GM23338 (cell line): ENCODE data around the gene PID1. TPM values are rescaled to one million over a fixed set of nuclear protein-coding genes. Genes with fewer than 3 reads are reported as not detected.

Experiments
- ATAC-seq: fragments of 200-7000 bp; cut with Tn5 transposase; 3 replicates; pipeline ENCODE4 v1.9.1; 2020
- DNase-seq: peaks from one replicate; pipeline ENCODE4 v3.0.0-alpha.2; 2015; ENCODE audit warnings: low spot score
- H2AFZ ChIP-seq: fragments of 200-600 bp; sonication (generic); 2 replicates; pipeline ENCODE4 v1.8.0; 2016; ENCODE audit warnings: antibody characterized with exemption, mild to moderate bottlenecking, moderate library complexity
- H3F3A ChIP-seq: fragments of 200-600 bp; sonication (generic); replicated peaks from 2 replicates; pipeline ENCODE4 v1.8.0; 2017; ENCODE audit warnings: antibody characterized with exemption, mixed run types, low read depth
- H3K27ac ChIP-seq: fragments of 200-600 bp; sonication (generic); 2 replicates; pipeline ENCODE4 v1.6.1; 2016; ENCODE audit warnings: low read depth
- H3K27me3 ChIP-seq: fragments of 200-600 bp; sonication (generic); 2 replicates; pipeline ENCODE4 v1.8.0; 2016; ENCODE audit warnings: mild to moderate bottlenecking, mixed run types, moderate library complexity; ENCODE audit not compliant: insufficient read depth
- H3K36me3 ChIP-seq: fragments of 200-600 bp; sonication (generic); 2 replicates; pipeline ENCODE4 v1.8.0; 2016; ENCODE audit warnings: mild to moderate bottlenecking; ENCODE audit not compliant: insufficient read depth
- H3K4me1 ChIP-seq: fragments of 200-600 bp; sonication (generic); 2 replicates; pipeline ENCODE4 v1.8.0; 2016; ENCODE audit warnings: mild to moderate bottlenecking, moderate library complexity; ENCODE audit not compliant: insufficient read depth
- H3K4me2 ChIP-seq: fragments of 200-600 bp; sonication (generic); 2 replicates; pipeline ENCODE4 v1.7.1; 2017; ENCODE audit warnings: mixed run types
- H3K4me3 ChIP-seq: fragments of 200-600 bp; sonication (generic); 2 replicates; pipeline ENCODE4 v1.6.1; 2016; ENCODE audit warnings: mixed run types
- H3K79me2 ChIP-seq: fragments of 200-600 bp; sonication (generic); replicated peaks from 2 replicates; pipeline ENCODE4 v1.8.0; 2017; ENCODE audit warnings: mild to moderate bottlenecking; ENCODE audit not compliant: insufficient read depth
- H3K9me2 ChIP-seq: fragments of 200-600 bp; sonication (generic); 2 replicates; pipeline ENCODE4 v1.8.0; 2017; ENCODE audit not compliant: insufficient read depth
- H4K20me1 ChIP-seq: fragments of 200-600 bp; sonication (generic); replicated peaks from 2 replicates; pipeline ENCODE4 v1.8.0; 2017; ENCODE audit warnings: mild to moderate bottlenecking; ENCODE audit not compliant: insufficient read depth
- H3K27ac Mint-ChIP-seq: 2 replicates; pipeline ENCODE4 v1.8.0; 2020; ENCODE audit warnings: inconsistent platforms, mild to moderate bottlenecking, moderate library complexity, mixed read lengths
- H3K27me3 Mint-ChIP-seq: 3 replicates; pipeline ENCODE4 v1.8.0; 2022; ENCODE audit warnings: low read depth, mild to moderate bottlenecking, moderate library complexity, mixed read lengths, inconsistent platforms; ENCODE audit not compliant: insufficient read depth, poor library complexity
- H3K36me3 Mint-ChIP-seq: 3 replicates; pipeline ENCODE4 v1.8.0; 2021; ENCODE audit warnings: low read depth, mild to moderate bottlenecking, inconsistent platforms, moderate library complexity, mixed read lengths
- H3K4me1 Mint-ChIP-seq: 3 replicates; pipeline ENCODE4 v1.8.0; 2020; ENCODE audit warnings: mild to moderate bottlenecking, inconsistent platforms, mixed read lengths
- H3K4me3 Mint-ChIP-seq: 3 replicates; pipeline ENCODE4 v1.8.0; 2021; ENCODE audit warnings: moderate library complexity, mild to moderate bottlenecking, inconsistent platforms, mixed read lengths
- H3K9me3 Mint-ChIP-seq: 3 replicates; pipeline ENCODE4 v1.8.0; 2020; ENCODE audit warnings: moderate library complexity, mild to moderate bottlenecking, inconsistent platforms, mixed read lengths
- CREB1 ChIP-seq: fragments of 250-450 bp; sonication (Bioruptor Pico); IDR thresholded peaks from 2 replicates; pipeline ENCODE4 v1.5.0; 2020; ENCODE audit warnings: low read depth, mild to moderate bottlenecking, moderate library complexity
- EZH2 ChIP-seq: fragments of 200-600 bp; sonication (generic); IDR thresholded peaks from one replicate; pipeline ENCODE4 v1.8.0; 2017; ENCODE audit warnings: antibody characterized with exemption, mild to moderate bottlenecking, low read depth; ENCODE audit not compliant: unreplicated experiment
- EZH2phosphoT487 ChIP-seq: fragments of 200-600 bp; sonication (generic); IDR thresholded peaks from one replicate; pipeline ENCODE4 v1.8.1; 2018; ENCODE audit warnings: antibody characterized with exemption; ENCODE audit not compliant: unreplicated experiment
- JUNB ChIP-seq: IDR thresholded peaks from one replicate; pipeline ENCODE4 v1.6.1; 2016; ENCODE audit warnings: antibody characterized with exemption; ENCODE audit not compliant: unreplicated experiment
- NANOG ChIP-seq: IDR thresholded peaks from 2 replicates; pipeline ENCODE4 v1.6.1; 2016; ENCODE audit warnings: antibody characterized with exemption, borderline replicate concordance
- POLR2AphosphoS5 ChIP-seq: IDR thresholded peaks from 2 replicates; pipeline ENCODE4 v1.6.1; 2016; ENCODE audit warnings: antibody characterized with exemption, low read depth
- STAT1 ChIP-seq: IDR thresholded peaks from one replicate; pipeline ENCODE4 v1.6.1; 2016; ENCODE audit warnings: antibody characterized with exemption; ENCODE audit not compliant: unreplicated experiment
- ZNF114 ChIP-seq: fragments of 250-450 bp; sonication (Bioruptor Pico); IDR thresholded peaks from 2 replicates; pipeline ENCODE4 v1.5.0; 2020; ENCODE audit warnings: mild to moderate bottlenecking, moderate library complexity
- ZNF331 ChIP-seq: fragments of 250-450 bp; sonication (Bioruptor Pico); IDR thresholded peaks from 2 replicates; pipeline ENCODE4 v1.5.0; 2020; ENCODE audit warnings: low read depth, mild to moderate bottlenecking, moderate library complexity
- polyA plus RNA-seq: library from polyadenylated mRNA; unstranded; fragments of >200 nt; fragmentation: Nextera tagmentation; extraction: Ambion mirVana; gene quantifications from 2 replicates; pipeline ENCODE4 v1.2.1, GENCODE V29; 2016
- total RNA-seq: library from RNA; depleted of rRNA; stranded (reverse); fragments of >200 nt; shearing (Covaris generic); gene quantifications from 2 replicates; pipeline ENCODE4 v1.2.3, GENCODE V29; 2014
- TF ChIP-seq, protein P1 (sequence below): fragments of 250-450 bp; sonication (Bioruptor Pico); IDR thresholded peaks from 2 replicates; pipeline ENCODE4 v1.5.0; 2020; ENCODE audit warnings: mild to moderate bottlenecking, moderate library complexity
- TF ChIP-seq, protein P2 (sequence below), 2 experiments: fragments of 200-600 bp in 1 of 2; sonication (generic) in 1 of 2; conservative IDR thresholded peaks; 2 replicates each; pipeline versions ENCODE4 v1.5.1 to v1.6.1; 2016 to 2017; ENCODE audit warnings: antibody characterized with exemption in 2 of 2, low read depth in 2 of 2, mild to moderate bottlenecking in 2 of 2, moderate library complexity in 1 of 2
- TF ChIP-seq, protein P3 (sequence below): IDR thresholded peaks from one replicate; pipeline ENCODE4 v1.6.1; 2018; ENCODE audit warnings: antibody characterized with exemption; ENCODE audit not compliant: unreplicated experiment
- TF ChIP-seq, protein P4 (sequence below): IDR thresholded peaks from 2 replicates; pipeline ENCODE4 v1.6.1; 2016; ENCODE audit warnings: antibody characterized with exemption

PID1 gene
- total and polyA plus RNA-seq, 2 experiments from 2014 or later = 1.7 to 2.4 TPM

DNA sequence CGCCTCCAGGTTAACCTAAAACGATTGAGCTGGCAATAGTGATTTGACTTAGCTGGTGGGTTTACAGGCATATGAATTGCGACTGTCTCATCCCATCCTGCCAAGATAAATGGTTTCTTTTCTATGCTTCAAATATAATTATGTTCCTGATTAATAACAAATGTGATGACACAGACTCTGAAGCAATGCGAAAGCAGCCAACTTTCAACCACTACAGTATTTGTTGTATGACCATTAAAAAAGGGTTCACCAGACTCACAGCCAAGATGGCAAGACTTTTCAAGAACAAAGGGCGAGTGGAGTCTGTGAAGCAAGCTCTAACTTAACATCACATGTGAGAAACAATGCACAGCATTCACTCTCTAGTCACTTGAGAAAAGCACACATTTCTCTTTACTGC, 186.6 kb downstream of the PID1 start:
- Mint-ChIP-seq H3K4me3 (no peak overlapping the region), H3K9me3 (no peaks in the 10 kb centered on the region), H3K27me3 (peaks cover 2% of the 10 kb centered on the region), H3K36me3 (no peaks in the 10 kb centered on the region), H3K4me1 (peaks cover 5% of the 10 kb centered on the region; the same call in 1 of the 3 replicates), H3K27ac (no peak overlapping the region)
- no peaks in the 10 kb centered on the region for H4K20me1 ChIP-seq
- H3K4me1 ChIP-seq = peaks cover 4% of the 10 kb centered on the region; the same call in 1 of the 2 replicates
- H3F3A ChIP-seq = no peaks in the 10 kb centered on the region
- no peaks in the 10 kb centered on the region for H3K27me3 ChIP-seq
- no peak for ATAC-seq
- no peaks in the 10 kb centered on the region for H3K36me3 ChIP-seq
- H2AFZ ChIP-seq = no peak overlapping the region
- H3K9me2 ChIP-seq = 0 out of 2 replicates have a peak, but pooled peaks cover 3% of the 10 kb centered on the region
- TF ChIP-seq ZNF331 (CRISPR knock-in tag) (no peak), EZH2 (no peak), EZH2phosphoT487 (no peak), ZNF114 (no peak), JUNB (no peak), CREB1 (no peak), STAT1 (no peak), NANOG (no peak), POLR2AphosphoS5 (no peak)
- TF ChIP-seq, protein P1, sequence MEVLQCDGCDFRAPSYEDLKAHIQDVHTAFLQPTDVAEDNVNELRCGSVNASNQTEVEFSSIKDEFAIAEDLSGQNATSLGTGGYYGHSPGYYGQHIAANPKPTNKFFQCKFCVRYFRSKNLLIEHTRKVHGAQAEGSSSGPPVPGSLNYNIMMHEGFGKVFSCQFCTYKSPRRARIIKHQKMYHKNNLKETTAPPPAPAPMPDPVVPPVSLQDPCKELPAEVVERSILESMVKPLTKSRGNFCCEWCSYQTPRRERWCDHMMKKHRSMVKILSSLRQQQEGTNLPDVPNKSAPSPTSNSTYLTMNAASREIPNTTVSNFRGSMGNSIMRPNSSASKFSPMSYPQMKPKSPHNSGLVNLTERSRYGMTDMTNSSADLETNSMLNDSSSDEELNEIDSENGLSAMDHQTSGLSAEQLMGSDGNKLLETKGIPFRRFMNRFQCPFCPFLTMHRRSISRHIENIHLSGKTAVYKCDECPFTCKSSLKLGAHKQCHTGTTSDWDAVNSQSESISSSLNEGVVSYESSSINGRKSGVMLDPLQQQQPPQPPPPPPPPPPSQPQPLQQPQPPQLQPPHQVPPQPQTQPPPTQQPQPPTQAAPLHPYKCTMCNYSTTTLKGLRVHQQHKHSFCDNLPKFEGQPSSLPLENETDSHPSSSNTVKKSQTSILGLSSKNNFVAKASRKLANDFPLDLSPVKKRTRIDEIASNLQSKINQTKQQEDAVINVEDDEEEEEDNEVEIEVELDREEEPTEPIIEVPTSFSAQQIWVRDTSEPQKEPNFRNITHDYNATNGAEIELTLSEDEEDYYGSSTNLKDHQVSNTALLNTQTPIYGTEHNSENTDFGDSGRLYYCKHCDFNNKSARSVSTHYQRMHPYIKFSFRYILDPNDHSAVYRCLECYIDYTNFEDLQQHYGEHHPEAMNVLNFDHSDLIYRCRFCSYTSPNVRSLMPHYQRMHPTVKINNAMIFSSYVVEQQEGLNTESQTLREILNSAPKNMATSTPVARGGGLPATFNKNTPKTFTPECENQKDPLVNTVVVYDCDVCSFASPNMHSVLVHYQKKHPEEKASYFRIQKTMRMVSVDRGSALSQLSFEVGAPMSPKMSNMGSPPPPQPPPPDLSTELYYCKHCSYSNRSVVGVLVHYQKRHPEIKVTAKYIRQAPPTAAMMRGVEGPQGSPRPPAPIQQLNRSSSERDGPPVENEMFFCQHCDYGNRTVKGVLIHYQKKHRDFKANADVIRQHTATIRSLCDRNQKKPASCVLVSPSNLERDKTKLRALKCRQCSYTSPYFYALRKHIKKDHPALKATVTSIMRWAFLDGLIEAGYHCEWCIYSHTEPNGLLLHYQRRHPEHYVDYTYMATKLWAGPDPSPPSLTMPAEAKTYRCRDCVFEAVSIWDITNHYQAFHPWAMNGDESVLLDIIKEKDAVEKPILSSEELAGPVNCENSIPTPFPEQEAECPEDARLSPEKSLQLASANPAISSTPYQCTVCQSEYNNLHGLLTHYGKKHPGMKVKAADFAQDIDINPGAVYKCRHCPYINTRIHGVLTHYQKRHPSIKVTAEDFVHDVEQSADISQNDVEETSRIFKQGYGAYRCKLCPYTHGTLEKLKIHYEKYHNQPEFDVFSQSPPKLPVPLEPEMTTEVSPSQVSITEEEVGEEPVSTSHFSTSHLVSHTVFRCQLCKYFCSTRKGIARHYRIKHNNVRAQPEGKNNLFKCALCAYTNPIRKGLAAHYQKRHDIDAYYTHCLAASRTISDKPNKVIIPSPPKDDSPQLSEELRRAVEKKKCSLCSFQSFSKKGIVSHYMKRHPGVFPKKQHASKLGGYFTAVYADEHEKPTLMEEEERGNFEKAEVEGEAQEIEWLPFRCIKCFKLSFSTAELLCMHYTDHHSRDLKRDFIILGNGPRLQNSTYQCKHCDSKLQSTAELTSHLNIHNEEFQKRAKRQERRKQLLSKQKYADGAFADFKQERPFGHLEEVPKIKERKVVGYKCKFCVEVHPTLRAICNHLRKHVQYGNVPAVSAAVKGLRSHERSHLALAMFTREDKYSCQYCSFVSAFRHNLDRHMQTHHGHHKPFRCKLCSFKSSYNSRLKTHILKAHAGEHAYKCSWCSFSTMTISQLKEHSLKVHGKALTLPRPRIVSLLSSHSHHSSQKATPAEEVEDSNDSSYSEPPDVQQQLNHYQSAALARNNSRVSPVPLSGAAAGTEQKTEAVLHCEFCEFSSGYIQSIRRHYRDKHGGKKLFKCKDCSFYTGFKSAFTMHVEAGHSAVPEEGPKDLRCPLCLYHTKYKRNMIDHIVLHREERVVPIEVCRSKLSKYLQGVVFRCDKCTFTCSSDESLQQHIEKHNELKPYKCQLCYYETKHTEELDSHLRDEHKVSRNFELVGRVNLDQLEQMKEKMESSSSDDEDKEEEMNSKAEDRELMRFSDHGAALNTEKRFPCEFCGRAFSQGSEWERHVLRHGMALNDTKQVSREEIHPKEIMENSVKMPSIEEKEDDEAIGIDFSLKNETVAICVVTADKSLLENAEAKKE (CRISPR knock-in tag) = no peak
- TF ChIP-seq, protein P2, sequence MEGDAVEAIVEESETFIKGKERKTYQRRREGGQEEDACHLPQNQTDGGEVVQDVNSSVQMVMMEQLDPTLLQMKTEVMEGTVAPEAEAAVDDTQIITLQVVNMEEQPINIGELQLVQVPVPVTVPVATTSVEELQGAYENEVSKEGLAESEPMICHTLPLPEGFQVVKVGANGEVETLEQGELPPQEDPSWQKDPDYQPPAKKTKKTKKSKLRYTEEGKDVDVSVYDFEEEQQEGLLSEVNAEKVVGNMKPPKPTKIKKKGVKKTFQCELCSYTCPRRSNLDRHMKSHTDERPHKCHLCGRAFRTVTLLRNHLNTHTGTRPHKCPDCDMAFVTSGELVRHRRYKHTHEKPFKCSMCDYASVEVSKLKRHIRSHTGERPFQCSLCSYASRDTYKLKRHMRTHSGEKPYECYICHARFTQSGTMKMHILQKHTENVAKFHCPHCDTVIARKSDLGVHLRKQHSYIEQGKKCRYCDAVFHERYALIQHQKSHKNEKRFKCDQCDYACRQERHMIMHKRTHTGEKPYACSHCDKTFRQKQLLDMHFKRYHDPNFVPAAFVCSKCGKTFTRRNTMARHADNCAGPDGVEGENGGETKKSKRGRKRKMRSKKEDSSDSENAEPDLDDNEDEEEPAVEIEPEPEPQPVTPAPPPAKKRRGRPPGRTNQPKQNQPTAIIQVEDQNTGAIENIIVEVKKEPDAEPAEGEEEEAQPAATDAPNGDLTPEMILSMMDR (conservative IDR thresholded peaks at IDR 0.05; ENCODE audit: low read depth in 2 of 2) = no peak
- TF ChIP-seq, protein P3, sequence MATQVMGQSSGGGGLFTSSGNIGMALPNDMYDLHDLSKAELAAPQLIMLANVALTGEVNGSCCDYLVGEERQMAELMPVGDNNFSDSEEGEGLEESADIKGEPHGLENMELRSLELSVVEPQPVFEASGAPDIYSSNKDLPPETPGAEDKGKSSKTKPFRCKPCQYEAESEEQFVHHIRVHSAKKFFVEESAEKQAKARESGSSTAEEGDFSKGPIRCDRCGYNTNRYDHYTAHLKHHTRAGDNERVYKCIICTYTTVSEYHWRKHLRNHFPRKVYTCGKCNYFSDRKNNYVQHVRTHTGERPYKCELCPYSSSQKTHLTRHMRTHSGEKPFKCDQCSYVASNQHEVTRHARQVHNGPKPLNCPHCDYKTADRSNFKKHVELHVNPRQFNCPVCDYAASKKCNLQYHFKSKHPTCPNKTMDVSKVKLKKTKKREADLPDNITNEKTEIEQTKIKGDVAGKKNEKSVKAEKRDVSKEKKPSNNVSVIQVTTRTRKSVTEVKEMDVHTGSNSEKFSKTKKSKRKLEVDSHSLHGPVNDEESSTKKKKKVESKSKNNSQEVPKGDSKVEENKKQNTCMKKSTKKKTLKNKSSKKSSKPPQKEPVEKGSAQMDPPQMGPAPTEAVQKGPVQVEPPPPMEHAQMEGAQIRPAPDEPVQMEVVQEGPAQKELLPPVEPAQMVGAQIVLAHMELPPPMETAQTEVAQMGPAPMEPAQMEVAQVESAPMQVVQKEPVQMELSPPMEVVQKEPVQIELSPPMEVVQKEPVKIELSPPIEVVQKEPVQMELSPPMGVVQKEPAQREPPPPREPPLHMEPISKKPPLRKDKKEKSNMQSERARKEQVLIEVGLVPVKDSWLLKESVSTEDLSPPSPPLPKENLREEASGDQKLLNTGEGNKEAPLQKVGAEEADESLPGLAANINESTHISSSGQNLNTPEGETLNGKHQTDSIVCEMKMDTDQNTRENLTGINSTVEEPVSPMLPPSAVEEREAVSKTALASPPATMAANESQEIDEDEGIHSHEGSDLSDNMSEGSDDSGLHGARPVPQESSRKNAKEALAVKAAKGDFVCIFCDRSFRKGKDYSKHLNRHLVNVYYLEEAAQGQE = no peak
- TF ChIP-seq, protein P4, sequence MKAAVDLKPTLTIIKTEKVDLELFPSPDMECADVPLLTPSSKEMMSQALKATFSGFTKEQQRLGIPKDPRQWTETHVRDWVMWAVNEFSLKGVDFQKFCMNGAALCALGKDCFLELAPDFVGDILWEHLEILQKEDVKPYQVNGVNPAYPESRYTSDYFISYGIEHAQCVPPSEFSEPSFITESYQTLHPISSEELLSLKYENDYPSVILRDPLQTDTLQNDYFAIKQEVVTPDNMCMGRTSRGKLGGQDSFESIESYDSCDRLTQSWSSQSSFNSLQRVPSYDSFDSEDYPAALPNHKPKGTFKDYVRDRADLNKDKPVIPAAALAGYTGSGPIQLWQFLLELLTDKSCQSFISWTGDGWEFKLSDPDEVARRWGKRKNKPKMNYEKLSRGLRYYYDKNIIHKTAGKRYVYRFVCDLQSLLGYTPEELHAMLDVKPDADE = no peak
- H3K27ac ChIP-seq = no peak overlapping the region
- DNase-seq = no peak
- H3K4me3 ChIP-seq = no peak overlapping the region
- no peak overlapping the region for H3K4me2 ChIP-seq
- H3K79me2 ChIP-seq = no peaks in the 10 kb centered on the region
